Neural crest cell (in vitro differentiated cells): Measurements from ENCODE around the gene MCF2L. TPM values are rescaled to one million over a fixed set of nuclear protein-coding genes. Genes with fewer than 3 reads are reported as not detected.
A peak's percentile ranks its signal among the peaks of the same experiment; 100 is the strongest.

ENCODE experiments used
- DNase-seq: peaks from one replicate; pipeline ENCODE4 v3.0.0; 2021; ENCODE audit warnings: low read depth, mixed read lengths, low spot score
- H3K27ac Mint-ChIP-seq: one replicate; pipeline ENCODE4 v1.8.0; 2021; ENCODE audit warnings: mild to moderate bottlenecking, mixed read lengths; ENCODE audit not compliant: unreplicated experiment
- H3K27me3 Mint-ChIP-seq: 2 replicates; pipeline ENCODE4 v1.8.0; 2021; ENCODE audit warnings: low read depth, mild to moderate bottlenecking, mixed read lengths
- H3K36me3 Mint-ChIP-seq: 2 replicates; pipeline ENCODE4 v1.8.0; 2021; ENCODE audit warnings: low read depth, mild to moderate bottlenecking, mixed read lengths
- H3K4me1 Mint-ChIP-seq: 2 replicates; pipeline ENCODE4 v1.8.0; 2021; ENCODE audit warnings: mixed read lengths
- H3K4me3 Mint-ChIP-seq: one replicate; pipeline ENCODE4 v1.8.0; 2021; ENCODE audit warnings: mild to moderate bottlenecking, mixed read lengths
- H3K9me3 Mint-ChIP-seq: 2 replicates; pipeline ENCODE4 v1.8.0; 2021; ENCODE audit warnings: mixed read lengths
- CTCF ChIP-seq: fragments of 200-600 bp; sonication (generic); conservative IDR thresholded peaks from 2 replicates; pipeline ENCODE4 v1.5.0; 2021; ENCODE audit warnings: antibody characterized with exemption, mild to moderate bottlenecking
- total RNA-seq: library from RNA; stranded (reverse); gene quantifications from 2 replicates; pipeline ENCODE4 v1.2.1, GENCODE V29; 2021

Gene MCF2L
- total RNA-seq, 1 donor from 2014 or later: 59.9 TPM

GRCh38 chr13:113018676-113019465 lies 49.9 kb downstream of the MCF2L start:
- H3K9me3 Mint-ChIP-seq: no peaks in the 10 kb centered on the region
- peak overlapping the region; percentile 84 for H3K27ac Mint-ChIP-seq
- peak overlapping the region; percentile 64 for H3K4me3 Mint-ChIP-seq
- peaks cover 46% of the 10 kb centered on the region for H3K4me1 Mint-ChIP-seq
- H3K36me3 Mint-ChIP-seq: peaks cover 21% of the 10 kb centered on the region
- no peak for TF ChIP-seq CTCF
- DNase-seq: no peak
- no peaks in the 10 kb centered on the region for H3K27me3 Mint-ChIP-seq

GRCh38 chr13:113020323-113021080 lies 51.5 kb downstream of the MCF2L start:
- Mint-ChIP-seq H3K27me3 (no peaks in the 10 kb centered on the region), H3K36me3 (peaks cover 21% of the 10 kb centered on the region), H3K27ac (peak overlapping the region; percentile 43), H3K9me3 (no peaks in the 10 kb centered on the region), H3K4me1 (peaks cover 53% of the 10 kb centered on the region), H3K4me3 (peak overlapping the region; percentile 63)
- DNase-seq: no peak
- no peak for TF ChIP-seq CTCF

- Mint-ChIP-seq H3K9me3 (no peaks in the 10 kb centered on the region), H3K36me3 (peaks cover 21% of the 10 kb centered on the region), H3K27ac (peak overlapping the region; percentile 30), H3K4me3 (peak overlapping the region; percentile 63), H3K4me1 (peaks cover 53% of the 10 kb centered on the region), H3K27me3 (no peaks in the 10 kb centered on the region)
- TF ChIP-seq CTCF: no peak
- no peak for DNase-seq
Measured at GRCh38 chr13:113021391-113021790, 52.4 kb downstream of the MCF2L start.

GRCh38 chr13:113021811-113022210 lies 52.8 kb downstream of the MCF2L start:
- Mint-ChIP-seq H3K4me3 (no peak overlapping the region), H3K4me1 (peaks cover 55% of the 10 kb centered on the region), H3K36me3 (peaks cover 21% of the 10 kb centered on the region), H3K27ac (peak overlapping the region; percentile 71), H3K9me3 (no peaks in the 10 kb centered on the region), H3K27me3 (no peaks in the 10 kb centered on the region)
- no peak for TF ChIP-seq CTCF
- DNase-seq: no peak

GRCh38 chr13:113022391-113022744 lies 53.4 kb downstream of the MCF2L start:
- Mint-ChIP-seq H3K4me1 (peaks cover 61% of the 10 kb centered on the region), H3K27ac (peak overlapping the region; percentile 99), H3K9me3 (no peaks in the 10 kb centered on the region), H3K27me3 (no peaks in the 10 kb centered on the region), H3K36me3 (peaks cover 23% of the 10 kb centered on the region), H3K4me3 (peak overlapping the region; percentile 89)
- TF ChIP-seq CTCF: no peak
- peak; percentile 50 for DNase-seq
